ENCODE results near the gene PDXK.
"Not testable (repeated sequence)": the region's sequence is repeated elsewhere in the genome, so short reads cannot be mapped to it uniquely, and the experiment has no call there.

Gene PDXK

GRCh38 chr21:43718872-43719747, at the start of gene PDXK:
Gene PDXK (plus strand): TSS chr21:43719129. CDS start chr21:43719295, 166 bp downstream.
- DNase-seq (ENCODE audit: low read depth, low spot score), result peak; percentile 35

GRCh38 chr21:43669828-43670605, 48.9 kb upstream of the PDXK start:
- DNase-seq (ENCODE audit: low read depth, low spot score), result no peak

- DNase-seq (ENCODE audit: low read depth, low spot score), result no peak
Observed at GRCh38 chr21:43675871-43676270, 43.1 kb upstream of the PDXK start.

GRCh38 chr21:43676391-43676790, 42.5 kb upstream of the PDXK start:
- no peak for DNase-seq (ENCODE audit: low read depth, low spot score)

- no peak for DNase-seq (ENCODE audit: low read depth, low spot score)
Observed at GRCh38 chr21:43679951-43680350, 39.0 kb upstream of the PDXK start.

GRCh38 chr21:43680421-43680820, 38.5 kb upstream of the PDXK start:
- not testable (repeated sequence) for DNase-seq (ENCODE audit: low read depth, low spot score)

- no peak for DNase-seq (ENCODE audit: low read depth, low spot score)
Observed at GRCh38 chr21:43681650-43682049, 37.3 kb upstream of the PDXK start.

GRCh38 chr21:43684424-43684823, 34.5 kb upstream of the PDXK start:
- no peak for DNase-seq (ENCODE audit: low read depth, low spot score)

GRCh38 chr21:43686811-43687565, 31.9 kb upstream of the PDXK start:
- no peak for DNase-seq (ENCODE audit: low read depth, low spot score)

GRCh38 chr21:43687566-43688399, 31.1 kb upstream of the PDXK start:
- no peak for DNase-seq (ENCODE audit: low read depth, low spot score)

- no peak for DNase-seq (ENCODE audit: low read depth, low spot score)
Observed at GRCh38 chr21:43688906-43689305, 30.0 kb upstream of the PDXK start.

GRCh38 chr21:43689556-43690337, 29.2 kb upstream of the PDXK start:
- DNase-seq (ENCODE audit: low read depth, low spot score), result no peak

GRCh38 chr21:43690346-43690745, 28.6 kb upstream of the PDXK start:
- DNase-seq (ENCODE audit: low read depth, low spot score), result no peak

- DNase-seq (ENCODE audit: low read depth, low spot score), result no peak
Observed at GRCh38 chr21:43691086-43691795, 27.7 kb upstream of the PDXK start.

GRCh38 chr21:43691801-43692200, 27.1 kb upstream of the PDXK start:
- DNase-seq (ENCODE audit: low read depth, low spot score), result no peak

- no peak for DNase-seq (ENCODE audit: low read depth, low spot score)
Observed at GRCh38 chr21:43692949-43693348, 26.0 kb upstream of the PDXK start.

GRCh38 chr21:43693981-43694380, 24.9 kb upstream of the PDXK start:
- DNase-seq (ENCODE audit: low read depth, low spot score), result no peak

GRCh38 chr21:43694437-43695079, 24.4 kb upstream of the PDXK start:
- no peak for DNase-seq (ENCODE audit: low read depth, low spot score)

- no peak for DNase-seq (ENCODE audit: low read depth, low spot score)
Observed at GRCh38 chr21:43696214-43696613, 22.7 kb upstream of the PDXK start.

Data from activated naive CD8-positive, alpha-beta T cell treated with anti-CD3 and anti-CD28 coated beads, Interleukin-2, amount 50 U/mL, for 16 hours (primary cell).